HL-60 (cell line): ENCODE data around the gene FAM110A.

ENCODE experiments used
- DNase-seq, 2 experiments: peaks; one replicate each; pipeline ENCODE4 v3.0.0-alpha.2; 2010 to 2020; ENCODE audit warnings: low read depth in 1 of 2, low spot score in 1 of 2
- H3K27ac ChIP-seq: fragments of 250-450 bp; sonication (Bioruptor Pico); replicated peaks from 2 replicates; pipeline ENCODE4 v1.5.1; 2020; ENCODE audit warnings: mild to moderate bottlenecking, moderate library complexity
- H3K27me3 ChIP-seq: fragments of 250-450 bp; sonication (Bioruptor Pico); 2 replicates; pipeline ENCODE4 v1.5.1; 2021; ENCODE audit warnings: mild to moderate bottlenecking, moderate library complexity; ENCODE audit not compliant: insufficient read depth, poor library complexity, severe bottlenecking
- H3K4me3 ChIP-seq: replicated peaks from 2 replicates; pipeline ENCODE4 v1.5.1; 2011; ENCODE audit warnings: mild to moderate bottlenecking, control low read depth, low read length; ENCODE audit not compliant: insufficient read depth
- CTCF ChIP-seq: IDR thresholded peaks from one replicate; pipeline ENCODE4 v1.5.1; 2011; ENCODE audit warnings: low read length, control low read depth, inconsistent platforms; ENCODE audit not compliant: insufficient read depth
- GABPA ChIP-seq: IDR thresholded peaks from 2 replicates; pipeline ENCODE4 v1.6.1; 2012; ENCODE audit warnings: low read depth
- POLR2AphosphoS5 ChIP-seq: IDR thresholded peaks from 2 replicates; pipeline ENCODE4 v1.6.1; 2012; ENCODE audit warnings: low read depth
- SPI1 ChIP-seq: IDR thresholded peaks from 2 replicates; pipeline ENCODE4 v1.6.1; 2012; ENCODE audit warnings: low read depth, mild to moderate bottlenecking, borderline replicate concordance
- TF ChIP-seq, protein P1 (sequence below): IDR thresholded peaks from 2 replicates; pipeline ENCODE4 v1.6.1; 2012; ENCODE audit warnings: low read depth; ENCODE audit not compliant: insufficient replicate concordance

Gene FAM110A

DNA sequence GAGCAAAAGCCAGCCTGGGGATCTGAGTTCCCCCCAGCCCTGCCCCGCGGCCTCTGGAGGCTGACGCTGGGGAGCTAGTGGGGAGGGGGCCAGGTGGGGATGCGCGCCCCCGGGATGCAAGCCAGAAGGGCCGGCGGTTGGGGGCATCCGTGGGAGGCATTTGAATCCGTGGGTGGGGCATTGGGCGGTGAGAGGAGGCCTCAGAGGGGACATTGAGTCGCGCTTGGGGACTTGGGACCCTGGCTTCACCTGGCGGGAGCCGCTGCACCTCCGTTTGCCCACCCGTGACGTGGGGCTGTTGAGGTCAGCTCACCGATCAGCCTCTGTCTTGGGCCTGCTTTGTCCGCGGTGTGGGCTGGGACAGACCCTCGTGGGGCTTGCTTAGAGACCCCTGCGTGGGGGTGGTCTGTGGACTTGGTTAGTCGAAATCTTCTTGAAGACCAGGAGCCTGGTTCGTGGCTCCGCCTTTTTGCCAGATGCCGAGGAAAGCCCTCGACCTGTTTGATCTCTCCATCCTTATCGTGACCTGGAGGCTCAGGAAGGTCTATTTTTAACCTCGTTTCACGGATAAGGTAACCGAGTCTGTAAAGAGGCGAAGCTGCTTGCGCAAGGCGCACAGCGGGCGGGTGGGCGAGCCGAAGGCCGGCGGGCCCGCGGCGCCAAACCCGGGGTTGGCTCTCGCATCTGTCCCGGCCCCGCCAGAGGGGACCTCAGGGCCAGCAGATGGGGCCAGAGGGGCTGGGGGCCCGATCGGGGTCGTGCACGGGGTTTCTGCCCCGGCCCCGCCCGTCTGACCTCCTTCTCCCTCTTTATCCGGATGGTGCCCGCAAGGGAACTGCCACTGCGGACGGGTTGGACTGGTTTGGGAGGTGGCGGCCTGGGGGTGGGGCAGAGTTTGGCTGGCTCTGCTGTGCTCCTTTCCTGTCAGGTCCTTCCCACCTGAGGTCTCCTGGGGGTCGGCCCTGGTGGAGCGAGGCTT, 8.3 kb downstream of the FAM110A start:
- DNase-seq = no peak
- TF ChIP-seq CTCF (no peak), SPI1 (no peak), GABPA (no peak)
- TF ChIP-seq, protein P1, sequence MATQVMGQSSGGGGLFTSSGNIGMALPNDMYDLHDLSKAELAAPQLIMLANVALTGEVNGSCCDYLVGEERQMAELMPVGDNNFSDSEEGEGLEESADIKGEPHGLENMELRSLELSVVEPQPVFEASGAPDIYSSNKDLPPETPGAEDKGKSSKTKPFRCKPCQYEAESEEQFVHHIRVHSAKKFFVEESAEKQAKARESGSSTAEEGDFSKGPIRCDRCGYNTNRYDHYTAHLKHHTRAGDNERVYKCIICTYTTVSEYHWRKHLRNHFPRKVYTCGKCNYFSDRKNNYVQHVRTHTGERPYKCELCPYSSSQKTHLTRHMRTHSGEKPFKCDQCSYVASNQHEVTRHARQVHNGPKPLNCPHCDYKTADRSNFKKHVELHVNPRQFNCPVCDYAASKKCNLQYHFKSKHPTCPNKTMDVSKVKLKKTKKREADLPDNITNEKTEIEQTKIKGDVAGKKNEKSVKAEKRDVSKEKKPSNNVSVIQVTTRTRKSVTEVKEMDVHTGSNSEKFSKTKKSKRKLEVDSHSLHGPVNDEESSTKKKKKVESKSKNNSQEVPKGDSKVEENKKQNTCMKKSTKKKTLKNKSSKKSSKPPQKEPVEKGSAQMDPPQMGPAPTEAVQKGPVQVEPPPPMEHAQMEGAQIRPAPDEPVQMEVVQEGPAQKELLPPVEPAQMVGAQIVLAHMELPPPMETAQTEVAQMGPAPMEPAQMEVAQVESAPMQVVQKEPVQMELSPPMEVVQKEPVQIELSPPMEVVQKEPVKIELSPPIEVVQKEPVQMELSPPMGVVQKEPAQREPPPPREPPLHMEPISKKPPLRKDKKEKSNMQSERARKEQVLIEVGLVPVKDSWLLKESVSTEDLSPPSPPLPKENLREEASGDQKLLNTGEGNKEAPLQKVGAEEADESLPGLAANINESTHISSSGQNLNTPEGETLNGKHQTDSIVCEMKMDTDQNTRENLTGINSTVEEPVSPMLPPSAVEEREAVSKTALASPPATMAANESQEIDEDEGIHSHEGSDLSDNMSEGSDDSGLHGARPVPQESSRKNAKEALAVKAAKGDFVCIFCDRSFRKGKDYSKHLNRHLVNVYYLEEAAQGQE = no peak
- Histone ChIP-seq H3K27me3 (no peaks in the 10 kb centered on the region), H3K27ac (no peak overlapping the region), H3K4me3 (no peak overlapping the region)

DNA sequence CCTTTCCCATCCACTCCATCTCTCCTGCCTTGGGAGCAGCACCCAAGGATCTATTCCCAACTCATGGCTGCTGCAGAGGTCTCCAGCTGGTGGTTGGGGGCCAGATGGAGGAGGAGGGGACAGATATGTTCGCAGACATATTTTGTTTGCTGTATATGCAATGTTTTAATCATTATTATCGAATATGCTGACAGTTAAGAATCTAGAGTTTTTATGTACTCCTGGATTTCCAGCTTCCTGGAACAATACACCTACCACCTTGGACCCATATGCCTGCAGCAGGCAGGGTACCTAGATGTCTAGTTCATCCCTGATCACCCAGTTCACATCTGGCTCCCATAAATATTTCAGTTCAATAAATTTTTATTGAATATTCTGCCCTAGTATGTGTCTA, 9.0 kb downstream of the FAM110A start:
- no peak overlapping the region for H3K27ac ChIP-seq
- no peaks in the 10 kb centered on the region for H3K27me3 ChIP-seq
- no peak for DNase-seq
- no peak overlapping the region for H3K4me3 ChIP-seq
- TF ChIP-seq POLR2AphosphoS5 = no peak
- TF ChIP-seq SPI1 = no peak
- TF ChIP-seq GABPA = no peak
- TF ChIP-seq CTCF = no peak
- TF ChIP-seq, protein P1 = no peak

GRCh38 chr20:843912-844311, 10.4 kb downstream of the FAM110A start:
- TF ChIP-seq, protein P1 = no peak
- TF ChIP-seq CTCF (no peak), GABPA (no peak), SPI1 (no peak), POLR2AphosphoS5 (no peak)
- Histone ChIP-seq H3K27ac (no peak overlapping the region), H3K4me3 (no peak overlapping the region), H3K27me3 (no peaks in the 10 kb centered on the region)
- no peak for DNase-seq
